HEK293 (cell line): ENCODE results near the gene ALDH1B1.

Experiments used
- CTCF ChIA-PET: fragments of 350-600 bp; formaldehyde crosslinking; extraction: SDS; loops from one replicate; lab custom pipeline; 2021; ENCODE audit warnings: antibody characterized with exemption; lab: Yijun Ruan, JAX
- POLR2A ChIA-PET: fragments of 300-600 bp; formaldehyde crosslinking; extraction: SDS; loops from one replicate; lab custom pipeline; 2020; ENCODE audit warnings: antibody characterized with exemption, inconsistent platforms; lab: Yijun Ruan, JAX
- H3K27ac ChIP-seq: fragments of 200-500 bp; sonication (Bioruptor generic); 2 replicates; pipeline ENCODE4 v1.5.1; 2014; ENCODE audit warnings: low read depth, low read length, control low read depth, inconsistent platforms; ENCODE audit errors: extremely low read depth
- H3K36me3 ChIP-seq, 2 experiments: fragments of 200-500 bp in 1 of 2; sonication (Bioruptor generic) in 1 of 2; 1 replicate in 1 of 2; 2 replicates in 1 of 2; pipeline ENCODE4 v1.5.1; 2014 to 2017; ENCODE audit warnings: inconsistent platforms in 2 of 2, low read length in 2 of 2; ENCODE audit not compliant: control insufficient read depth in 2 of 2, insufficient read depth in 1 of 2
- H3K4me1 ChIP-seq: fragments of 200-500 bp; sonication (Bioruptor generic); 2 replicates; pipeline ENCODE4 v1.5.1; 2014; ENCODE audit warnings: mild to moderate bottlenecking, low read length, inconsistent platforms; ENCODE audit not compliant: control insufficient read depth, insufficient read depth
- H3K4me3 ChIP-seq: 2 replicates; pipeline ENCODE4 v1.5.1; 2011; ENCODE audit warnings: low read depth, mild to moderate bottlenecking, control low read depth, low read length, moderate library complexity
- H3K9me3 ChIP-seq: fragments of 200-500 bp; sonication (Bioruptor generic); 2 replicates; pipeline ENCODE4 v1.5.1; 2014; ENCODE audit warnings: low read depth, low read length, inconsistent platforms; ENCODE audit not compliant: control insufficient read depth, insufficient read depth
- IKZF3 ChIP-seq: fragments of 450-650 bp; IDR thresholded peaks from 2 replicates; pipeline ENCODE4 v1.5.0; 2018; ENCODE audit warnings: missing biosample characterization, mild to moderate bottlenecking, missing genetic modification characterization, moderate library complexity
- KLF10 ChIP-seq: fragments of 450-650 bp; IDR thresholded peaks from 2 replicates; pipeline ENCODE4 v1.5.1; 2018; ENCODE audit warnings: missing biosample characterization, mild to moderate bottlenecking, missing genetic modification characterization
- KLF16 ChIP-seq: fragments of 450-650 bp; formaldehyde crosslinking; IDR thresholded peaks from 2 replicates; pipeline ENCODE4 v1.5.1; 2017; ENCODE audit warnings: missing biosample characterization, missing genetic modification characterization
- RBAK ChIP-seq: fragments of 450-650 bp; formaldehyde crosslinking; IDR thresholded peaks from 2 replicates; pipeline ENCODE4 v1.5.1; 2016; ENCODE audit warnings: missing biosample characterization, missing genetic modification characterization
- SP3 ChIP-seq: fragments of 450-650 bp; formaldehyde crosslinking; IDR thresholded peaks from 2 replicates; pipeline ENCODE4 v1.5.1; 2016; ENCODE audit warnings: missing biosample characterization, missing genetic modification characterization
- ZBTB26 ChIP-seq: fragments of 450-650 bp; formaldehyde crosslinking; optimal IDR thresholded peaks from 2 replicates; pipeline ENCODE3; 2016; ENCODE audit warnings: missing biosample characterization, mild to moderate bottlenecking, missing genetic modification characterization
- ZNF140 ChIP-seq: fragments of 450-650 bp; formaldehyde crosslinking; IDR thresholded peaks from 2 replicates; pipeline ENCODE4 v1.5.1; 2016; ENCODE audit warnings: missing biosample characterization, missing genetic modification characterization
- ZNF239 ChIP-seq: fragments of 450-650 bp; formaldehyde crosslinking; IDR thresholded peaks from 2 replicates; pipeline ENCODE4 v1.5.1; 2016; ENCODE audit warnings: missing biosample characterization, missing genetic modification characterization
- ZNF274 ChIP-seq, 2 experiments: fragments of 200-500 bp in 1 of 2; fragments of 450-650 bp in 1 of 2; sonication (Bioruptor generic) in 1 of 2; formaldehyde crosslinking in 1 of 2; IDR thresholded peaks; 2 replicates each; pipeline versions ENCODE4 v1.5.1 to v1.6.1; 2014 to 2016; ENCODE audit warnings: borderline replicate concordance in 1 of 2, inconsistent platforms in 1 of 2, low read length in 1 of 2, missing biosample characterization in 1 of 2, missing genetic modification characterization in 1 of 2
- ZNF280C ChIP-seq: fragments of 450-650 bp; formaldehyde crosslinking; IDR thresholded peaks from 2 replicates; pipeline ENCODE4 v1.5.1; 2016; ENCODE audit warnings: missing biosample characterization, missing genetic modification characterization
- ZNF292 ChIP-seq: fragments of 450-650 bp; formaldehyde crosslinking; IDR thresholded peaks from 2 replicates; pipeline ENCODE4 v1.5.1; 2016; ENCODE audit warnings: low read depth, missing biosample characterization, missing genetic modification characterization, borderline replicate concordance
- ZNF423 ChIP-seq: fragments of 450-650 bp; formaldehyde crosslinking; IDR thresholded peaks from 2 replicates; pipeline ENCODE4 v1.5.1; 2016; ENCODE audit warnings: missing biosample characterization, missing genetic modification characterization
- ZNF426 ChIP-seq: fragments of 450-650 bp; formaldehyde crosslinking; IDR thresholded peaks from 2 replicates; pipeline ENCODE4 v1.5.1; 2017; ENCODE audit warnings: missing biosample characterization, missing genetic modification characterization, mild to moderate bottlenecking, inconsistent platforms, moderate library complexity
- ZNF548 ChIP-seq: fragments of 450-650 bp; formaldehyde crosslinking; IDR thresholded peaks from 2 replicates; pipeline ENCODE4 v1.5.1; 2016; ENCODE audit warnings: missing biosample characterization, missing genetic modification characterization
- ZNF571 ChIP-seq: fragments of 450-650 bp; formaldehyde crosslinking; IDR thresholded peaks from 2 replicates; pipeline ENCODE4 v1.5.0; 2017; ENCODE audit warnings: missing biosample characterization, missing genetic modification characterization
- ZNF626 ChIP-seq: fragments of 450-650 bp; sonication (Bioruptor Pico); formaldehyde crosslinking; IDR thresholded peaks from 2 replicates; pipeline ENCODE4 v1.5.1; 2018; ENCODE audit warnings: missing biosample characterization, missing genetic modification characterization, inconsistent platforms
- ZNF660 ChIP-seq: fragments of 450-650 bp; IDR thresholded peaks from 2 replicates; pipeline ENCODE4 v1.5.1; 2018; ENCODE audit warnings: missing biosample characterization, mild to moderate bottlenecking, missing genetic modification characterization
- ZNF843 ChIP-seq: fragments of 450-650 bp; formaldehyde crosslinking; IDR thresholded peaks from 2 replicates; pipeline ENCODE4 v1.5.1; 2016; ENCODE audit warnings: missing biosample characterization, missing genetic modification characterization
- TF ChIP-seq, protein P1 (sequence below): fragments of 450-650 bp; formaldehyde crosslinking; IDR thresholded peaks from 2 replicates; pipeline ENCODE4 v1.5.1; 2016; ENCODE audit warnings: missing biosample characterization, missing genetic modification characterization
- TF ChIP-seq, protein P2 (sequence below): fragments of 450-650 bp; formaldehyde crosslinking; IDR thresholded peaks from 2 replicates; pipeline ENCODE4 v1.5.1; 2016; ENCODE audit warnings: missing biosample characterization, missing genetic modification characterization
- TF ChIP-seq, protein P3 (sequence below): fragments of 450-650 bp; formaldehyde crosslinking; IDR thresholded peaks from 2 replicates; pipeline ENCODE4 v1.5.1; 2016; ENCODE audit warnings: missing biosample characterization, missing genetic modification characterization

ALDH1B1 gene

DNA sequence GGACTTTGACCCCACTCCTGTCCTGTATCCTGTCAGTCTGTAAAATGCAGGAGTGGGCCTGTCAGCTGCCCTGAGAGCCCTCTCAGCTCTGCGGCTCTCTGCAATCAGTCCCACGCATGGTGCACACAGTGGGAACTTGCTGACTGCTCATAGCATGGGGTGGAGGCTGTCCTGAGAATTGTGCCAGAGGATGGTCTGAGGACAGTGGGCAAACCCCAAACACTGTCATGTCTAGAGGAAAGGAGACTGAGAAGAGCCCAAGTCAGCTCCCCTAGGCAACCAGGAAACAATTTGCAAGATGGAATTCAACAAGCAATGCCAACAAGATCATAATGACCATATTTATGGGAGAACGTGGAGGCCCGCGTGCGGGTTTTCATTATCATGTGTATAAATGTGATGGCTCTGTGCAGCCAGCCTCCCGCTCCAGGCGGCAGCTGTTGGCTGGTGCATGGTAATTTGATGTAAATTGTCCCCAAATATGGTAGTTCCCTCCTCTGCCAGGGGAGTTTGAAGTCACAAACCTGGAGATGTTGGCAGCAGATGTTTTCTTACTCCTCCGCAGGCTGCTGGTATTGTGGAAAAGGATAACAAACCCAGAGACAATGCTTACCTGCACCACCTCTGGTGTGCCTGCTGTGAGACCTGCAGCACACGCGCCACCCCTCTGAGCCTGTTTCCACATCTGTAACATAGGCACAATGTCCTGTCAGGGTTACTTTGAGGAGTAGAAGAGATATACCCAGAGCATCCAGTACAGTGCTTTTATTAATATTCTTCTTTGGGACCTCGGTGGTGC, 39.8 kb upstream of the ALDH1B1 start (continued):
- TF ChIP-seq ZBTB26 (no peak), ZNF548 (tag by site-specific recombination) (no peak), ZNF626 (tag by site-specific recombination) (no peak), IKZF3 (tag by site-specific recombination) (no peak), ZNF274 (IDR thresholded peaks at IDR 0.05; ENCODE audit: low read length) (no peak), ZNF274 (tag by site-specific recombination; IDR thresholded peaks at IDR 0.05; ENCODE audit: borderline replicate concordance) (no peak), ZNF292 (tag by site-specific recombination) (no peak), KLF16 (tag by site-specific recombination) (no peak), ZNF843 (tag by site-specific recombination) (no peak), ZNF571 (tag by site-specific recombination) (no peak), ZNF280C (tag by site-specific recombination) (no peak), KLF10 (tag by site-specific recombination) (no peak)
- TF ChIP-seq, protein P1, sequence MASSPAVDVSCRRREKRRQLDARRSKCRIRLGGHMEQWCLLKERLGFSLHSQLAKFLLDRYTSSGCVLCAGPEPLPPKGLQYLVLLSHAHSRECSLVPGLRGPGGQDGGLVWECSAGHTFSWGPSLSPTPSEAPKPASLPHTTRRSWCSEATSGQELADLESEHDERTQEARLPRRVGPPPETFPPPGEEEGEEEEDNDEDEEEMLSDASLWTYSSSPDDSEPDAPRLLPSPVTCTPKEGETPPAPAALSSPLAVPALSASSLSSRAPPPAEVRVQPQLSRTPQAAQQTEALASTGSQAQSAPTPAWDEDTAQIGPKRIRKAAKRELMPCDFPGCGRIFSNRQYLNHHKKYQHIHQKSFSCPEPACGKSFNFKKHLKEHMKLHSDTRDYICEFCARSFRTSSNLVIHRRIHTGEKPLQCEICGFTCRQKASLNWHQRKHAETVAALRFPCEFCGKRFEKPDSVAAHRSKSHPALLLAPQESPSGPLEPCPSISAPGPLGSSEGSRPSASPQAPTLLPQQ: no peak
- TF ChIP-seq, protein P2, sequence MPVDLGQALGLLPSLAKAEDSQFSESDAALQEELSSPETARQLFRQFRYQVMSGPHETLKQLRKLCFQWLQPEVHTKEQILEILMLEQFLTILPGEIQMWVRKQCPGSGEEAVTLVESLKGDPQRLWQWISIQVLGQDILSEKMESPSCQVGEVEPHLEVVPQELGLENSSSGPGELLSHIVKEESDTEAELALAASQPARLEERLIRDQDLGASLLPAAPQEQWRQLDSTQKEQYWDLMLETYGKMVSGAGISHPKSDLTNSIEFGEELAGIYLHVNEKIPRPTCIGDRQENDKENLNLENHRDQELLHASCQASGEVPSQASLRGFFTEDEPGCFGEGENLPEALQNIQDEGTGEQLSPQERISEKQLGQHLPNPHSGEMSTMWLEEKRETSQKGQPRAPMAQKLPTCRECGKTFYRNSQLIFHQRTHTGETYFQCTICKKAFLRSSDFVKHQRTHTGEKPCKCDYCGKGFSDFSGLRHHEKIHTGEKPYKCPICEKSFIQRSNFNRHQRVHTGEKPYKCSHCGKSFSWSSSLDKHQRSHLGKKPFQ (tag by site-specific recombination): no peak
- TF ChIP-seq, protein P3, sequence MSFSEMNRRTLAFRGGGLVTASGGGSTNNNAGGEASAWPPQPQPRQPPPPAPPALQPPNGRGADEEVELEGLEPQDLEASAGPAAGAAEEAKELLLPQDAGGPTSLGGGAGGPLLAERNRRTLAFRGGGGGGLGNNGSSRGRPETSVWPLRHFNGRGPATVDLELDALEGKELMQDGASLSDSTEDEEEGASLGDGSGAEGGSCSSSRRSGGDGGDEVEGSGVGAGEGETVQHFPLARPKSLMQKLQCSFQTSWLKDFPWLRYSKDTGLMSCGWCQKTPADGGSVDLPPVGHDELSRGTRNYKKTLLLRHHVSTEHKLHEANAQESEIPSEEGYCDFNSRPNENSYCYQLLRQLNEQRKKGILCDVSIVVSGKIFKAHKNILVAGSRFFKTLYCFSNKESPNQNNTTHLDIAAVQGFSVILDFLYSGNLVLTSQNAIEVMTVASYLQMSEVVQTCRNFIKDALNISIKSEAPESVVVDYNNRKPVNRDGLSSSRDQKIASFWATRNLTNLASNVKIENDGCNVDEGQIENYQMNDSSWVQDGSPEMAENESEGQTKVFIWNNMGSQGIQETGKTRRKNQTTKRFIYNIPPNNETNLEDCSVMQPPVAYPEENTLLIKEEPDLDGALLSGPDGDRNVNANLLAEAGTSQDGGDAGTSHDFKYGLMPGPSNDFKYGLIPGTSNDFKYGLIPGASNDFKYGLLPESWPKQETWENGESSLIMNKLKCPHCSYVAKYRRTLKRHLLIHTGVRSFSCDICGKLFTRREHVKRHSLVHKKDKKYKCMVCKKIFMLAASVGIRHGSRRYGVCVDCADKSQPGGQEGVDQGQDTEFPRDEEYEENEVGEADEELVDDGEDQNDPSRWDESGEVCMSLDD (tag by site-specific recombination): no peak

DNA sequence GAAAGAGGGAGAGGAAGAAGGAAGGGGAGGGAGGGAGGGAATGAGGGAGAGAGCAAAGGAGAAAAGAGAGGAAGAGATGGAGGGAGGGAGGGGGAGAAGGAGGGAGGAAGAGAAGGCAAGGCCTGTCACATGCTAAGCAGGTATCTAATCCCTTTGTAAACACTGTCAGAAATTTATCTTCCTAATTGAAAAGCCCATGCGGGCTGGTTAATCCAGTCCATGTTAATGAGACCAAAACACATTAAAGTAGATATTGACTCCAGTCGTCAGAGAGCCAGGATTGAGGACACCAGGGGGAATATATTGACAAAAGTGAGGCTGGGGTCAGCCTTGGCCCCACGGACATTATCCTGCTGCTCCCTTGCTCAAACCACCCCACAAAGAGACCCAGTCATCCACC, 37.4 kb upstream of the ALDH1B1 start:
- no peak overlapping the region for H3K4me3 ChIP-seq
- H3K27ac ChIP-seq: no peak overlapping the region
- TF ChIP-seq ZNF239 (tag by site-specific recombination) (no peak), RBAK (tag by site-specific recombination) (no peak), SP3 (tag by site-specific recombination) (no peak), ZNF423 (tag by site-specific recombination) (no peak), ZNF140 (tag by site-specific recombination) (no peak), ZNF426 (no peak), ZNF660 (tag by site-specific recombination) (no peak)
- no peaks in the 10 kb centered on the region for H3K36me3 ChIP-seq
- H3K9me3 ChIP-seq: no peaks in the 10 kb centered on the region
- ChIA-PET CTCF (no interaction called here), POLR2A (no interaction called here)
- no peaks in the 10 kb centered on the region for H3K4me1 ChIP-seq
